Endothelial cell of umbilical vein (primary cell): ENCODE results near the gene TRIM7. TPM values are rescaled to one million over a fixed set of nuclear protein-coding genes. Genes with fewer than 3 reads are reported as not detected.

Source experiments
- BruUV-seq: library from RNA; stranded (reverse); fragments of 400-500 nt; replicated peaks from 2 replicates; lab custom pipeline; 2021; lab: Mats Ljungman, UMichigan
- CTCF ChIA-PET: fragments of 300-600, 350-600 bp; sonication (Branson Sonifier 250); formaldehyde crosslinking; loops from one replicate; lab custom pipeline; 2021; ENCODE audit warnings: antibody characterized with exemption, inconsistent platforms; lab: Charles Lee
- POLR2A ChIA-PET: fragments of 300-600, 350-600 bp; sonication (Branson Sonifier 250); formaldehyde crosslinking; loops from one replicate; lab custom pipeline; 2021; ENCODE audit warnings: antibody characterized with exemption, inconsistent platforms; lab: Charles Lee
- DNase-seq: peaks from one replicate; pipeline ENCODE4 v3.0.0-alpha.2; 2011; ENCODE audit warnings: low read depth, low spot score
- FAIRE-seq: peaks from 2 replicates; lab custom pipeline; 2011; peaks lifted over from hg19 to GRCh38; lab: Jason Lieb, UNC
- H2AFZ ChIP-seq: 2 replicates; pipeline ENCODE4 v1.6.0; 2012; ENCODE audit warnings: low read depth, low read length, control low read depth, inconsistent platforms
- H3K27ac ChIP-seq: 2 replicates; pipeline ENCODE4 v1.5.1; 2011; ENCODE audit warnings: low read depth, mild to moderate bottlenecking, control low read depth, low read length, moderate library complexity; ENCODE audit not compliant: insufficient read depth
- H3K27me3 ChIP-seq, 2 experiments: 2 replicates each; pipeline versions ENCODE4 v1.6.0 to v1.6.1; 2011; ENCODE audit warnings: low read length in 2 of 2, mixed read lengths in 1 of 2; ENCODE audit not compliant: control insufficient read depth in 2 of 2, insufficient read depth in 2 of 2
- H3K36me3 ChIP-seq, 2 experiments: 2 replicates in 1 of 2; 3 replicates in 1 of 2; pipeline ENCODE4 v1.5.1; 2011; ENCODE audit warnings: low read length in 2 of 2, mild to moderate bottlenecking in 1 of 2, moderate library complexity in 1 of 2; ENCODE audit not compliant: control insufficient read depth in 2 of 2, insufficient read depth in 2 of 2; ENCODE audit errors: extremely low read depth in 1 of 2
- H3K4me1 ChIP-seq: 3 replicates; pipeline ENCODE4 v1.5.1; 2011; ENCODE audit warnings: mild to moderate bottlenecking, low read length; ENCODE audit not compliant: control insufficient read depth, insufficient read depth; ENCODE audit errors: extremely low read depth
- H3K4me2 ChIP-seq: 2 replicates; pipeline ENCODE4 v1.6.1; 2011; ENCODE audit warnings: low read length, control low read depth, mixed read lengths; ENCODE audit not compliant: insufficient read depth
- H3K4me3 ChIP-seq, 3 experiments: fragments of 200-600 bp in 1 of 3; sonication (generic), shearing (Covaris generic) in 1 of 3; replicated peaks in 1 of 3; 2 replicates each; pipeline ENCODE4 v1.5.1; 2011 to 2016; ENCODE audit warnings: control low read depth in 3 of 3, low read length in 3 of 3, mild to moderate bottlenecking in 2 of 3, inconsistent platforms in 1 of 3, low read depth in 1 of 3, moderate library complexity in 1 of 3; ENCODE audit not compliant: insufficient read depth in 1 of 3
- H3K79me2 ChIP-seq: 2 replicates; pipeline ENCODE4 v1.6.0; 2012; ENCODE audit warnings: low read length, inconsistent platforms; ENCODE audit not compliant: control insufficient read depth, insufficient read depth
- H3K9ac ChIP-seq: replicated peaks from 2 replicates; pipeline ENCODE3; 2011; ENCODE audit warnings: low read length, control low read depth; ENCODE audit not compliant: insufficient read depth; ENCODE audit errors: extremely low read depth
- H3K9me1 ChIP-seq: replicated peaks from 3 replicates; pipeline ENCODE4 v1.6.0; 2011; ENCODE audit warnings: mild to moderate bottlenecking, low read length; ENCODE audit not compliant: control insufficient read depth, insufficient read depth; ENCODE audit errors: extremely low read depth
- H3K9me3 ChIP-seq: replicated peaks from 2 replicates; pipeline ENCODE4 v1.5.1; 2012; ENCODE audit warnings: low read length, inconsistent platforms; ENCODE audit not compliant: control insufficient read depth, insufficient read depth
- H4K20me1 ChIP-seq: replicated peaks from 2 replicates; pipeline ENCODE3; 2011; ENCODE audit warnings: mild to moderate bottlenecking, low read length; ENCODE audit not compliant: control insufficient read depth, insufficient read depth; ENCODE audit errors: extremely low read depth
- CTCF ChIP-seq, 2 donors: IDR thresholded peaks; 1 replicate in 1 of 2; 2 replicates in 1 of 2; pipeline ENCODE4 v1.5.1; 2011; ENCODE audit warnings: low read length in 2 of 2, mild to moderate bottlenecking in 2 of 2, moderate library complexity in 2 of 2, control low read depth in 1 of 2, inconsistent platforms in 1 of 2, low read depth in 1 of 2; ENCODE audit not compliant: insufficient read depth in 1 of 2; ENCODE audit errors: extremely low read depth in 1 of 2
- EZH2 ChIP-seq: IDR thresholded peaks from 2 replicates; pipeline ENCODE4 v1.6.1; 2012; ENCODE audit warnings: borderline replicate concordance, low read depth, mild to moderate bottlenecking, moderate library complexity, low read length, inconsistent platforms; ENCODE audit not compliant: severe bottlenecking
- FOS ChIP-seq: IDR thresholded peaks from 2 replicates; pipeline ENCODE4 v1.6.1; 2011; ENCODE audit warnings: mild to moderate bottlenecking, low read length, moderate library complexity, borderline replicate concordance; ENCODE audit not compliant: insufficient read depth
- GATA2 ChIP-seq: IDR thresholded peaks from 2 replicates; pipeline ENCODE4 v1.7.0; 2011; ENCODE audit warnings: low read depth, mild to moderate bottlenecking, moderate library complexity, mixed read lengths, low read length; ENCODE audit not compliant: insufficient read length, insufficient read depth
- JUN ChIP-seq: IDR thresholded peaks from 2 replicates; pipeline ENCODE4 v1.6.1; 2011; ENCODE audit warnings: borderline replicate concordance, low read depth; ENCODE audit not compliant: insufficient read length, insufficient read depth
- MYC ChIP-seq: IDR thresholded peaks from one replicate; pipeline ENCODE4 v1.6.1; 2011; ENCODE audit warnings: mild to moderate bottlenecking, low read depth, low read length
- POLR2A ChIP-seq: IDR thresholded peaks from 2 replicates; pipeline ENCODE4 v1.6.1; 2012; ENCODE audit warnings: low read depth, mild to moderate bottlenecking, control low read depth, low read length
- POLR2AphosphoS5 ChIP-seq: IDR thresholded peaks from 2 replicates; pipeline ENCODE4 v1.6.1; 2012; ENCODE audit warnings: low read depth, mild to moderate bottlenecking, control low read depth, low read length, moderate library complexity; ENCODE audit not compliant: insufficient read depth
- dilution Hi-C: fragments of 300-500 bp; cut with MboI; formaldehyde crosslinking; loops from one replicate; pipeline ENCODE4 v1.15.0; 2019; ENCODE audit warnings: low sequenced_read_pairs; ENCODE audit not compliant: extremely low pct_ligation_motif_present
- intact Hi-C: fragments of 100-400 bp; cut with micrococcal nuclease; formaldehyde crosslinking; loops from one replicate; pipeline ENCODE4 v1.10.0; 2022
- polyA plus RNA-seq, 4 experiments: library from polyadenylated mRNA; depleted of rRNA in 3 of 4; stranded (reverse) in 3 of 4; unstranded in 1 of 4; fragments of >200 nt; gene quantifications; 2 replicates each; pipeline versions ENCODE4 v1.2.1 to v1.2.3, GENCODE V29; 2011 to 2012; ENCODE audit warnings: missing spikeins in 1 of 4
- total RNA-seq: library from RNA; stranded (reverse); gene quantifications from 2 replicates; pipeline ENCODE4 v1.2.3, GENCODE V29; 2021
- TF ChIP-seq, protein P1 (sequence below): IDR thresholded peaks from 2 replicates; pipeline ENCODE4 v1.6.1; 2011; ENCODE audit not compliant: insufficient read depth, insufficient read length

Gene TRIM7
- total and polyA plus RNA-seq, 2 donors (not counting 3 experiments of a cell fraction or from before 2014, with no cell fraction given), result 2.7 to 3.4 TPM

DNA sequence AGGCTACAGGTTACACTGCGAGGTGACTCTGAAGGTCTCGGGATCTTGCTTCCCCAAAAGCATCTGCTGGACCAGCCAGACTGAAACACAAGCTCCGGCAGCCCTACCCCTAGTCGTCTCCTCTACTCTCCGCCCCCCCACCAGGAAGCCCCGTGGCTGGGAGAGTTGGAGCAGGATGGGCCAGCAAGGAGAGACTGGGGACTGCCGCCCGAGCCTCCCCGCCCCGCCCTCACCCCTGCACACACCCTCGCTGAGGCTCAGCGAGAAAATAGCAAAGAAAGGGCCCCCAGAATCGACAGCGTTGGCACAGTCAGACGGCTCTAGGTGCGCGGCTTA lies 1.3 kb downstream of the TRIM7 start:
- Histone ChIP-seq H3K4me1 (peaks cover 12% of the 10 kb centered on the region), H4K20me1 (no peaks in the 10 kb centered on the region), H3K27me3 (peaks cover 0 to 2% of the 10 kb centered on the region in 2 experiments), H3K27ac (no peak overlapping the region), H3K9me3 (no peaks in the 10 kb centered on the region), H3K4me2 (peak overlapping the region; percentile 51), H3K36me3 (no peaks in the 10 kb centered on the region), H2AFZ (peak overlapping the region; percentile 87), H3K9ac (no peak overlapping the region), H3K79me2 (no peaks in the 10 kb centered on the region), H3K9me1 (no peaks in the 10 kb centered on the region), H3K4me3 (peak overlapping the region; percentile 26 to 50 (median 36))
- no peak for DNase-seq
- no peak for FAIRE-seq
- intact Hi-C loops (loop anchor here (10.0 kb wide), 1 partner anchor 1649 kb away; the partner anchor contains the start of gene RUFY1), dilution Hi-C loops (no loop called here)
- ChIA-PET CTCF (interaction anchor here (0.9 to 8.0 kb wide), 3 partner anchors 12 to 19 kb away, joined by 3 to 95 read pairs (median 13); no protein-coding TSS in a partner anchor), POLR2A (interaction anchor here (2.1 kb wide), 1 partner anchor 15 kb away, joined by 6 read pairs; no protein-coding TSS in a partner anchor)
- BruUV-seq, result no TSS peak
- TF ChIP-seq FOS, result no peak
- no peak for TF ChIP-seq POLR2A
- TF ChIP-seq GATA2, result no peak
- TF ChIP-seq CTCF (IDR thresholded peaks at IDR 0.05; ENCODE audit: extremely low read depth in 1 of 2, insufficient read depth in 1 of 2, low read depth in 1 of 2, low read length in 2 of 2), result no peak
- TF ChIP-seq JUN, result no peak
- TF ChIP-seq POLR2AphosphoS5, result no peak
- no peak for TF ChIP-seq MYC
- no peak for TF ChIP-seq EZH2
- TF ChIP-seq, protein P1, sequence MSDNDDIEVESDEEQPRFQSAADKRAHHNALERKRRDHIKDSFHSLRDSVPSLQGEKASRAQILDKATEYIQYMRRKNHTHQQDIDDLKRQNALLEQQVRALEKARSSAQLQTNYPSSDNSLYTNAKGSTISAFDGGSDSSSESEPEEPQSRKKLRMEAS, result no peak
